Brain pericyte (primary cell): Measurements from ENCODE around the gene RBPJ.
"Not testable (repeated sequence)": the region's sequence is repeated elsewhere in the genome, so short reads cannot be mapped to it uniquely, and the experiment has no call there.

ENCODE experiments used
- DNase-seq: peaks from one replicate; pipeline ENCODE4 v3.0.0-alpha.2; 2012; ENCODE audit warnings: low read depth, low spot score

The RBPJ gene

DNA sequence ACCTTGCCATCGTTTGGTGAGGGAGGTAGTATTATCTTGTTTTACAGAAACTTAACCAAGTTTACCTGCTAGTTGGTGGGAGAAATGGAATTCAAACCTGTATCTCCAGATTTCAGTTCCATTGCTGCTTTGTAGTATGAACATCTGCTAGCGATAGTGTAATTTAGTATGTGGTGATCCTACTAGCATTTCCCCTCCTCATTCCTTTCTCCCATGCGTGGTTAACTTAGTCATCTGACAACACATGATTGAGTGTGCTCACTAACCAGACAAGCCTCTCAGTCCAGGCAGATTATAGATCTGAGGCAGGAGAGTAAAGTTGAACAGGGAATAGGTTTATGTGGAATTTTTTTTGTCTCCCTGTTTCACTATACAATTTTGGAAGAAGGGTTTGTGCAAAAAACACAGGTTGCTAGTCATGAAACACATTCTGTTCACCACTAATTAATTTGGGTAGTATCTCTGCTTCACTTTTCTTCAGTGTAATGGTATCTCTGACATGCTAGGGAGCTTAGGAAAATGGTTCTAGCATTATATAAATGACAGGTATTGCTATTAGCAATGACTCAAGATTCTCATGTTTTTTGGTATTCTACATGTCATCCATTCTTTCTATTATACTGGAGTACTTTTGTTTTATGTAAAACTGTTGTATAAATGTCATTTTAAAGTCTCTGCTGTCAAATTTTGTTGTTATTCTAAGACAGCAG is 21.7 kb downstream of the RBPJ start:
- no peak for DNase-seq

DNA sequence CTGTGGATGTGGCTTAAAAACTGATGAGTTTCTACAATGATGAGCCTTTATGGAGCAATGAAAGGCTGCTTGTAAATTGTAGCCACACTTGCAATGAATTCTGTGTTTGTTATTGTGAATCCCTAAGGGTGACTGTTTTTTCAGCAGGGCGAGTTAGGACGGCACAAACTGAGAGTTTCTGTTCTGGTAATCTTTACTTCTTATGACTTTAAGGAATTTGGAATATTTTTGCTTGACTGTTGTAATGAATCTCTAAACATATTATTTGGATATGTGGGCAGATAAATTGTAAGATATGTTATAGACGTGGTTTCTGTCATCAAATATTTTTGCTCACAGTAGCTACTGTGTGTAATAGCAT is 22.2 kb downstream of the RBPJ start:
- DNase-seq = no peak

DNA sequence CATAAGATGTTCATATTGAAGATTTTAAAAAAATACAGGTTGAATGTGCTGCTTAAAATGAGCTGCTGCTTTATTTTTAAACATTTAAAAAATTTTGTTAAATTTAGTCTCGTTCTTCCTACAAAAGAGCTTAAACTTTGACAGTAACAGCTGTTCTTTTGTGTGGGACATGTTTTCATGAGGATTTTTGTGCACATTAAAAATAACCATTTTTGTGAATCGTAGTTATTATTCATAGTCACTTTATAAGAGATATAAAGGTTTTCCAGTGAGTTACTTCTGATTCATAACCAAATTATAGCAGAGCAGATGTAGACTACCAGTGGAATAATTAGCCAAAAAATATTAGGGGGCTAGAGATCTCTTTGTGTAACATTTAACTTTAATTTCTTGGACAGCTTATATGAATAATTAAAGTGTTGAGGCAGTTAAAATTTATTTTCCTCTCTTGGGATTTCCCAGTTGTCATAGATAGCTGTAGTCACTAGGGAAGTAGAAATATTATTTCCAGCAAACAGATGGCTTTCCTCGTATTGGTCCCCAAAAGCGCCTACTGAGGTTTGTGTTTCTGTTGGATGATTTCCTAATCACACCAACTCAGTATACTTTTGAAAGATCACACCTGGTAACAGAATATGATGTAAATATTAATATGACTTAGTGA is 24.2 kb downstream of the RBPJ start:
- DNase-seq = no peak

DNA sequence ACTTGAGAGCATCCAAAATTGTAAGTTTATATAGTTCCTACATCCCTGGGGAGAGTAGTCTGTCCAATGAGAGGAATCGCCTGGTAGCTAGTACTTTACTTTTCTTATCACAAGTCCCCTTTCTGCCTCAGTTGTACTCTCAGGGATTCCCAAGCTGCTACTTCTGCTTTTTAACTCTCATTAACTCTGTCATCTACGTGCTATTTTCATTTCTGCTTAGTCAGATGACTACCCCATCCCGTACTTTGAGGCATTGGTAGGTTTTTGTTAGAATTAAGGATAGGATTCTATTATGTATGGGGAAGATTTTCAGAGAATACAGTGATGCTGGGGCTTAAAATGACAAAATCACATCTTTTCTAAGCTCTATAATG is 24.7 kb downstream of the RBPJ start:
- DNase-seq = no peak

DNA sequence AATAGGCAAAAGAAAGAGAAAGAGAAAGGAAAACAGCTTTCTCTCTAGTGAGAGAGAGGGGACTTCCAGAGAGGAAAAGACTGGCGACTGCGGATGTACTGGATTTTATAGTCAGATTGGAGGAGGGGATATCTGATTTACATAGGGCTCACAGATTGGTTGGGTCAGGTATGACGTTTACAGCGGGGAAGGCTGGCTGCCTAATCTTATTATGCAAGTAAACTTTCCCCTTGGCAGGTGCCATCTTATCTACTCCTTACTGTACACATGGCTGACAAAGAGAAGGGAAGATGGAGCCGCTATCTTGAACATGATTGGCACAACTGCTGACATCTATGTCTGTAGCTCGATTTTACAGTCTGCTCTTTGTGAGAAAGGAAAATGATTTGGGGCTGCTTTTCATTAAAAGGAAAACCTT is 25.4 kb downstream of the RBPJ start:
- DNase-seq = no peak

DNA sequence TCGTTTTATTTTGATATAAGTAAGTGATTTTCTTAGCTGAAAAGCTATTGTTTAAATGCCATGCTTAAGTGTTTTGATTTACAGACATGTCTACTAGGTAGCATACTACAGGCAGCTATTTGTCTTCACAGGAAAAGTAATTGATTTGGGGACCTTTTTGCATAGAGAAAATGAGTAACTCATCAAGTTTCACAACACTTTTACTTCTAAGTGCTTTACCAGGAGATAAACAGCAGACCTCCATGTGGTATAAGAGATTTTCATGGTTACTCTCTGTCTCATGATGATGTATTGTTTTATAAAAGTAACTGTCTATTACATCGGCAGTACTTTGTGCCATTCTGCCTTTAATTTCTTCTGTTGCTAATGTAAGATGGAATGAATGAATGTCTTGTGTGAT is 28.7 kb downstream of the RBPJ start:
- DNase-seq = no peak

DNA sequence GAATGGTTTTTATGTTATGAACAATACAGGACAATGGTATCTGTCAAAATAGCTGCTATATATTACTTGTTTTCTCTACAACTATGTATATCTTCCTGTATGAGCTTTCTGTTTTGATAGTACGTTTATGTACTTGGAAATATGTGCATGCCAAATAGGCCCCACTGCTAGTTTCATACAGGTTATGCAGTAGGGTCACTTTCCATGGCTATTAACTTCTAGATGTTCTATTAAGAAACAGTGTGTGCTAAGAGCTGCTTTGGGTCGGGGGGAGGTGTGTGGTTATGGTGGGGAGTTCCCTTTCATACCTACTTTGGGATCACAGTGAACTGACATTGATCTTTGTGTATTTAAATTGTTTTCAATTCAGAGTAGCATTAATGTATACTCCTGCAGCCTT is 30.9 kb downstream of the RBPJ start:
- no peak for DNase-seq

DNA sequence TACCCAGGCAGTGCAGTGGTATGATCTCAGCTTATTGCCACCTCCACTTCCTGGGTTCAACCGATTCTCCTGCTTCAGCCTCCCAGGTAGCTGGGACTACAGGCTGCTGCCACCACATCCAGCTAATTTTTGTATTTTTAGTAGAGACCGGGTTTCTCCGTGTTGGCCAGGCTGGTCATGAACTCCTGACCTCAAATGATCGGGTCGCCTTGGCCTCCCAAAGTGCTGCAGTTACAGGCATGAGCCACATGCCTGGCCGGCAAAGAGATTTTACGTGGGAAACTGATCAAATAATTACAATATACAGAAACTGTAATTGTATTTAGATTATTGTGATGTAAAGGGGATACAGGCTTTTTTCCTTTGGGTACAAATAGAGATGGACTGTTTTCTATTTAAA is 33.7 kb downstream of the RBPJ start:
- no peak for DNase-seq

DNA sequence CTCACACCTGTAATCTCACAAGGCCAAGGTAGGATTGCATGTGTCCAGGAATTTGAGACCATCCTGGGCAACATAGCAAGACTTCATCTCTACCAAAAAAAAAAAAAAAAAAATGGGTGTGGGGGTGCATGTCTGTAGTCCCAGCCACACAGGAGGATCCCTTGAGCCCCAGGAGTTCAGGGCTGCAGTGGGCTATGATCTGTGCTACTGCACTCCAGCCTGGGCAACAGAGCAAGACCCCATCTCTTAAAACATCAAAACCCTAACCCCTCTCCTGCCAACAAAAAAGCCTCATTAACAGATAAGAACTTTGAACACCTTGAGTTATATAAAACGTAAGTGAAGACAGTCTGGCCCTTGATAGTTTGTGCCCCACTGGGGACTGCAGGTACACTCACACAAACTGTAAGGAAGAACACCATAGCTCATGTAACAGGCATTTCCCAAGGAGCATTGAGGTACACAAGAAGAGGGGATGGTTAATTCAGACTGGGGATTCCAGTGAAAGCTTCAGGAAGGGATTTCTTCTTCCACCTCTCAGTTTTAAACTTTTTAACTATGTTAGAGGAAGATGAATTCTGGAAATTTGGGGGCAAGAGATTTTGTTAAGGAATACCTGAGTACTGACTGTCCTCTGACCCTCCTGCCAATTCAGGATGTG is 34.7 kb downstream of the RBPJ start:
- DNase-seq = no peak

DNA sequence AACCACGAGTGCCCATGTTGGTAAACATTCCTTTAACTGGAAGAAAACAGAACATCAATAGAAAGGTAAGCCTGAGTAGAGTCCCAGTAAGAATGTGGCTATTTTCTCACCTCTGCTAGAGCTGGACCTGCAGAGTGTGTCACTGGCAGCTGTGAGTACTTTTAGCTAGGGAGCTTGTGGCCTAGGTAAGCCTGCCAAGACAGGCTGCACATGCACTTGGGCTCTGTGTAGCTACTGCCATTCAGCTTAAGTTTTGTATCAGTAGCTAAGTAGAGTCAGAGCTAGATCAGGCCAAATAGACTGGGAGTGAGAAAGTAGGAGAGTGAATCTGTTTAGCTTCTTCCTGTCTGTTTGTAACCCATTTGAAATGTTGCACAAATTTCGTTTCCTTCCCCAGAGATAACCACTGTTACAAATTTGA is 35.3 kb downstream of the RBPJ start:
- DNase-seq = no peak

DNA sequence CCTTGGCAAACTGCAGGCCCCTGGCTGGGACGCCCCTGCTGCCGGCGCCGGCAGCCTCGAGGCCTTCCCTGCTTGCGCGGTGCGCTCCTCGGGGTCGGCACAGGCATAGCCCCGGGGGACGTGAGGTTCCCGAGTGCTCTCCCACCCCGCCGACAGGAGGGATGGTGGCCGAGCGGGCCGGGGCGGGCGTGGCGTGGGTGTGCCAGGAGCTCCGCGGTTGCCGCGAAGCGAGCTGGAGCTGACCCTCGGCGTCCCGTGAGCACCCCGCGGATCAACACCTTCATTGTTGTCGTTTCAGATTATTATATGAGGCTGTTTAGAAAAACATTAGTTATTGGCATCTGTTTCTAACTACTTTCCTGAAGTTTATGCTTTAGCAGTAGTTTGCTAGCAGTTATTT is 38.7 kb downstream of the RBPJ start:
- DNase-seq = not testable (repeated sequence)

DNA sequence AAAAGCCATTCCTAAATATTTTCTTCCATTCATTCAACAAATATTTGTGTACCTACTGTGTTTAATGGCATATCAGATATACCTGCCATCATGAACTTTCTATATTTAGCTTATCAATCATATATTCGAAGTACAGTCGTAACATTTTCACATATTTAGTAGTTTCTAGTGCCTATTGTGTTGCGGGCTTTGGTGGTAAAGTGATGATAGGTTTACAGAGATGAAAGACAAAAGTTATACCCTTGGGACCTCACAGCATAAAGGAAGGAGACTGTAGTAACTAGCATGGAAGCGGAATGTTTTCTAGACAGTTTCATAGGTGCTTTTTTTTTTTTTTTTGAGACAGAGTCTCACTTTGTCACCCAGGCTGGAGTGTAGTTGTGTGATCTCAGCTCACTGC is 39.5 kb downstream of the RBPJ start:
- DNase-seq = no peak

DNA sequence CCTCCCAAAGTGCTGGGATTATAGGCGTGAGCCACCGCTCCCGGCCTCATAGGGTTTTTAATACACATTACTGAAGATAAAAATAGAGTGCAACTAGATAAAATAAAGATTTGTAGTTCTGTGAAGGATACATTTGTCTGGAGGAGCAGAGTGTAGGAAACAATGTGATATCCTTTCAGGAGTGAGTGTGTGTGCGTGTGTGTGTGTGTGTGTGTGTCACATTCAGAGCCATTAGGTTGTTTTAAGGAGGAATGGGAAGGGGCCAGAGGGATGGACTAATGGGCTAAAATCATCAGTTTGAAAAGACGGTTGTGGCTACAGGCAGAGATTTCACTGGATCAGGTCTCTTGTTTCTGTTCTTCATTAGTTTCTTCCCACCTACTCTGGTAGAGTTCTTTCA is 40.0 kb downstream of the RBPJ start:
- no peak for DNase-seq

DNA sequence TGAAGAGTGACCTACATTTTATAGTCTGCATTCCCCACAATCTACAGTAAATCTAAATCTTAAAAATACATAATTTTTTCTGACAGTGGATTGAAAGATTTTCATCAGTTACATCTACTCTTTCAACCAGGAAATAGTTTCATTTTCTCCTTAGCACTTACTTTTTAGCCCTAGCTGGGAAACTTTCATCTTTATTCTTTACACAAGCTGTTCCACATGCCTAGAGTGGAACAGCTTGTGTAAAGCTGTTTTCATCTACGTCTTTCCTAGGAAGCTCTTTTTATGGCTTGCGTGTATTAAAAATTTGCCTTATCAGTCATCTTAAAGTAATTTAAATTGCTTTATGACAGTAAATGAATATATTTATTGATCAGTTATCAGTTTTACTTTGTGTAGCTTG is 40.5 kb downstream of the RBPJ start:
- DNase-seq = no peak

DNA sequence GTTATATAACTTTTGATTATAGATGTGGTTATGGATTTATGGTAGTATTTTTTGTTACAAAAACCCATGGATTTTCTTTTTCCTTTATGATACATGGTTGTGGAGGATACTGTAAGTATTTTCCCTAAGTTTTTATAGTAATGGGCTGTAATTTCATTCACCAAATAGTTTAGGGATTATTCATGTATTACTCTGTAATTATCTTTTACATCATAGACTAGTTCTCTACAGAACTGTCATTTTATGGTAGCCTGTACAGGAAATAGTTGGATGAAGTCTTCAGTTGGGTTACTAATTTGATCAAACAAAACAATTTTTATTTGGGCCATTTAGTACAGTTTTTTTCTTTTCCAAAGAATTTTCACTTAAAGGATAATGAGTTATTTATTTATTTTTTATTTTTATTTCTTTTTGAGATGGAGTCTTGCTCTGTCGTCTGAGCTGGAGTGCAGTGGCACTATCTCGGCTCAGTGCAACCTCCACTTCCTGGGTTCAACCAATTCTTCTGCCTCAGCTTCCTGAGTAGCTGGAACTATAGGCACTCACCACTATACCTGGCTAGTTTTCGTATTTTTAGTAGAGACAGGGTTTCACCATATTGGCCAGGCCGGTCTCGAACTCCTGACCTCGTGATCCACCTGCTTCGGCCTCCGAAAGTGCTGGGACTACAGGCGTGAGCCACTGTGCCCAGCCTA is 42.1 kb downstream of the RBPJ start:
- no peak for DNase-seq

DNA sequence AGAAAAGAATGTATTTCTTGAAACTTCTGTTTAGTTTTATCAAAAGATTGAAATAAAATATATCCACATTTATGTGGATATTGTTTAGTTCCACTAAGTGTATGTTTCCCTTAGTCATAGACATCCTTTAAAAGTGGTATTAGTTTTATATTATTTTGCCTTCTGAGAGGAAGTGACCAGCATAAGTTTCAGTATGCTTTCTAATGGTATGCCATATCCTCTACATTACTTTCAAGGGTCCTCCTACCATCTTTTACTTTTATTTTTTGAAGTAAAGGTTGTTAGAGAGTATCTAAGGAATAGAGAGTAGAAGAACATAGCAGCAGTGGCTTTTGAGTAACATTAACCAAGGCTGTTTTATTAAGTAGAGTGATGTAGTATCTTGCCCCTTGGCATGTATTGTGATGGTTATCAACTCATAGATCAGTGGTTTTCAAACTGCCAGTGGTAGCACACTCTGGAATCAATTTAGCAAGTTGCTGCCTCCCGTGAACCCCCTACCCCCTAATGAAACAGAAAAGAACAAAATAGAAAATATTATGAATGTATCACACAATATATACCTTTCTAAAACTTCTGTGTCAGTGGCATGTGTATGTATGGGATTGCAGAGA is 44.8 kb downstream of the RBPJ start:
- DNase-seq = no peak

DNA sequence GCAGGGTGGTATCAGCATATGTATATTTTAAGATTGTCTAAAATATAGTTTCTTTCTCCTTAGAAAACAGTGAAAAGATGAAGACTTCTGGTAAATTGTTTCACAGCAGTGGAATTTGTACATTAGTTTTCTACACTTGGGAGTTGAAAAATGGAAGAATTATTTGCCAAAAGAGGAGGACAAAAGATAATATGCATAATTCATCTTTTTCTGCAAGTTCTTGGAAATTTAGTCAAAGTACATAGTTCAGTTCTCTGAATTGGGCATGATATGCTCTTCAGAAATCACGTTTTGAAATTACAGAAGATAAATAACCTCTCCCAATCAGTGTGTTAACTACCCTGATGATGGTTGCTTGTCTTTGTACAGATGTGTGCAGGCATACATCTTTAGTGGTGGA is 47.0 kb downstream of the RBPJ start:
- DNase-seq = no peak

DNA sequence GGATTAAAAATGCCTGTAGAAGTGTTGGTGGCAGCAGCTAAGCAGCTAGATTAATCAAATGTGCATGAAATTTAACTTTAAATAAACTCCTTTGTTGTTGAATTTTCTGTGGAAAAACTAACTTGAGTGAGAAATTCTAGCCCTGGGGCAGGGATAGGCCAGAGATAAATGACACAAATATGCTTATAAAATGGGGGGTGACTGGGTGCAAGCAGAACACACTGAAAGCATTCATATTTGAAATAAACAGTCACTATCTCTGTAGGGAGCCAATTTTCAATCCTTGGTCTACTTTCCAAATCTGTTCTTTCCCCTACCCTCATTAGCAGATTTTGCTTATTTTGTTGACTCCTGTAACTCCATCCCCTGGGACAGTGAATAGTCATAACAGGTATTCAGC is 47.9 kb downstream of the RBPJ start:
- DNase-seq = no peak

DNA sequence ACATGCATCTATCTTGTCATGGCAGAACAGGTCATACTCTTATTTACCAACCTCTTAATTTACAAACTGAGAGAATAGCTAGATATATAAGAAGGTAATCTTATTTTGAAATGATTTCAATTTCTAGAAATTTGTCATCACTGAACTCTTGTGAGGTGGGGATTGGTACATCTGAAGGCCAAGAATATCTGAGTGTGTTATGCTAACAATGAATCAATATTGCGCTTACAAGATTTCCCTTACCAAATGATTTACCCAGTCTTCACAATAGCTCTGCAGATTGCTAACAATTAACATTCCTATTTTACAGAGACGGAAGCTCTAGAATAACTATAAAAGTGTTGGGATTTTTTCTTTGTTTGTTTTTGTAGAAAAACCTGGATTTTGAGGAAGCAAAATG is 48.3 kb downstream of the RBPJ start:
- DNase-seq = no peak

DNA sequence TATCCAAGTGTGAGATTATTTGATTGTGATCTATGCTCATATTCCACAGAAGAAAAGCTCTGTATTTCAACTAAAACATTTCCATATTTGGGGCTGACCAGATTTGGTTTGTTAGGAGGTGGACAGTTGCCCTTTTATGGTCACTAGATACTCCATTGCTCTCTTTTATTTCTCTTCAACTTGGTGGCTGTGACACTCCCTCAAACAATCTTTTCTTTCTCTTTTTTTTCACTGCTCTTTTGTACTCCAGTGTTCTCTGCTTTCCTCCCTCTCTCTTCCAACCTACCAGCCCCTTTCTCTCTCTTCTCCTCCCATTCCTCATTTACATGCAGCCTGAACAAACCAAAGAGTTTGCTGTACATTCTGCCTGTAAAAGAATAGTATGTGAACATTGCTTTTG is 48.8 kb downstream of the RBPJ start:
- DNase-seq = no peak

DNA sequence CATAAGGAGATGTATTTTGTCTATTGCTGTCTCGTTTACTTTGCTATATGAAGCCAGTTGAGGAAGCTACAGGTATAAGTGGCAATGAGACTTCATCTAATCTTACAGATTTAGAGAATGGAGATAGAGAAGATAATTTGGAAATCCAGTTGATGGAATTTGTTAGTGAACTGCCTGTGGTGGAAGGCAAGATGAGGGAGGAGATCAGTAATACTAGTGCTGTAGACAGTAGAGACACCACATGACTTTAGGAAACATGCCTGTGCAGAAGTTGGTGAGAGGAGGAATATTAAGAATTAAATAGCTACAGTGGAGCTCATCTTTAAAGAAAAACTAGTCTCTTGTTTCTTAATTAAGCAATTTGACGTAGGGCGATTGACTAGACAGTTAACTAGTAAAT is 51.3 kb downstream of the RBPJ start:
- no peak for DNase-seq

DNA sequence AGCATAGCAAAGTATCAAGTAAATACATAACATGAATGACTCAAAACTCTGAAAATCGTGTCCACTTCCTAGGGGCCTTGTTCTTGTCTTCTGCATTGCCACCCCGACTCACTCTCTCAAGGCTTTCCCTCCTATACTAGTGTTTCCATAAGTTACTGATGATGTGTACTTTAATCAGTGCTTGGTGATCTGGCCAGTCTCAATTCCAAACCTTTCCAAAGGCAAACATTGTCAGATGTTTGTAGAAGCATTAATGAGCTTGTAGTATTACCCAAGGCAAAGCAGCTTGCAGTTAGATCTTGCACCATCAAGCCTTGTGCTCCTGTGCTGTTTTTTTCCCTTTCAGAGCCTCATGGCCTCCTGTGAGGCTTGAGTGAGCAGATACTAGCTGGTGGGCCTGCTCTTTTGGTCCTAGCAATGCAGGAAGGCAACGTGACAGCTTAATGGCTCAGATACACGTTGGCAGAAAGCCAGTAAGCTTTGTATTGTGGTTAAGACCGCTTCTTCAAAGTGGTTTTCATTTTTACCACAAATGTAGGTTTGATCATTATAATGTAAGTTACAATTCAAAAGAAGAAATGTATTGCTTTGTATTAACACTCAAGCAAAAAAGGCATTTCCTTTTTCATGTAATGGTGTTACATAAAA is 51.8 kb downstream of the RBPJ start:
- DNase-seq = peak; percentile 6
